IPS DF 6.9 (cell line): ENCODE data around the gene MPDU1.

Experiments used
- DNase-seq: peaks from one replicate; pipeline ENCODE4 v3.0.0-alpha.2; 2013; ENCODE audit warnings: low read depth, low spot score
- H3K27ac ChIP-seq: one replicate; pipeline ENCODE4 v1.5.1; 2013; ENCODE audit warnings: low read length, control low read depth
- H3K27me3 ChIP-seq: 2 replicates; pipeline ENCODE4 v1.6.1; 2013; ENCODE audit warnings: mild to moderate bottlenecking, low read length; ENCODE audit not compliant: control insufficient read depth, insufficient read depth
- H3K36me3 ChIP-seq: 2 replicates; pipeline ENCODE4 v1.6.1; 2013; ENCODE audit warnings: low read length; ENCODE audit not compliant: control insufficient read depth, insufficient read depth
- H3K4me1 ChIP-seq: 2 replicates; pipeline ENCODE4 v1.6.1; 2013; ENCODE audit warnings: low read length; ENCODE audit not compliant: control insufficient read depth, insufficient read depth
- H3K4me3 ChIP-seq: 2 replicates; pipeline ENCODE4 v1.5.1; 2013; ENCODE audit warnings: mild to moderate bottlenecking, low read length
- H3K9me3 ChIP-seq: 2 replicates; pipeline ENCODE4 v1.6.1; 2013; ENCODE audit warnings: low read length, inconsistent platforms; ENCODE audit not compliant: control insufficient read depth, insufficient read depth
- WGBS: extraction: QIAGEN DNeasy Blood & Tissue Kit; methylation state at CpG from one replicate; pipeline ENCODE4 v1.1.7; 2013; ENCODE audit warnings: mixed read lengths, missing lambda C conversion rate; ENCODE audit not compliant: insufficient read length, insufficient coverage; 5-methylcytosine and 5-hydroxymethylcytosine counted together

Gene MPDU1

GRCh38 chr17:7552621-7553051 lies 31.0 kb upstream of the MPDU1 start:
- WGBS = no CpG with 5 or more reads among the region's 6 CpGs
- peaks cover 3% of the 10 kb centered on the region for H3K4me1 ChIP-seq
- no peak overlapping the region for H3K4me3 ChIP-seq
- H3K36me3 ChIP-seq = no peaks in the 10 kb centered on the region; the same call in 1 of the 2 replicates
- DNase-seq = no peak
- H3K9me3 ChIP-seq = no peaks in the 10 kb centered on the region
- H3K27me3 ChIP-seq = no peaks in the 10 kb centered on the region; the same call in 1 of the 2 replicates
- no peak overlapping the region for H3K27ac ChIP-seq

GRCh38 chr17:7553356-7553755 lies 30.3 kb upstream of the MPDU1 start:
- Histone ChIP-seq H3K9me3 (no peaks in the 10 kb centered on the region), H3K36me3 (no peaks in the 10 kb centered on the region; the same call in 1 of the 2 replicates), H3K27me3 (no peaks in the 10 kb centered on the region; the same call in 1 of the 2 replicates), H3K27ac (no peak overlapping the region), H3K4me3 (no peak overlapping the region), H3K4me1 (peaks cover 3% of the 10 kb centered on the region)
- DNase-seq = no peak
- WGBS = no CpG with 5 or more reads among the region's 1 CpG

GRCh38 chr17:7555320-7555948 lies 28.2 kb upstream of the MPDU1 start:
- H3K27ac ChIP-seq = no peak overlapping the region
- no peaks in the 10 kb centered on the region for H3K9me3 ChIP-seq
- WGBS = no CpG with 5 or more reads among the region's 10 CpGs
- no peaks in the 10 kb centered on the region for H3K27me3 ChIP-seq
- peaks cover 3% of the 10 kb centered on the region for H3K4me1 ChIP-seq
- DNase-seq = no peak
- no peaks in the 10 kb centered on the region for H3K36me3 ChIP-seq
- H3K4me3 ChIP-seq = no peak overlapping the region

- H3K36me3 ChIP-seq = no peaks in the 10 kb centered on the region
- H3K4me1 ChIP-seq = peaks cover 3% of the 10 kb centered on the region
- DNase-seq = no peak
- no peak overlapping the region for H3K27ac ChIP-seq
- no peaks in the 10 kb centered on the region for H3K27me3 ChIP-seq
- WGBS = no CpG with 5 or more reads among the region's 12 CpGs
- no peak overlapping the region for H3K4me3 ChIP-seq
- H3K9me3 ChIP-seq = no peaks in the 10 kb centered on the region
Observed at GRCh38 chr17:7556627-7557026, 27.0 kb upstream of the MPDU1 start.

GRCh38 chr17:7557147-7557764 lies 26.4 kb upstream of the MPDU1 start:
- Histone ChIP-seq H3K27me3 (no peaks in the 10 kb centered on the region), H3K4me3 (no peak overlapping the region), H3K36me3 (no peaks in the 10 kb centered on the region), H3K27ac (no peak overlapping the region), H3K4me1 (peaks cover 3% of the 10 kb centered on the region), H3K9me3 (no peaks in the 10 kb centered on the region)
- no peak for DNase-seq
- WGBS = 100% methylated on average over 1 of the region's 19 CpGs

- no peaks in the 10 kb centered on the region for H3K27me3 ChIP-seq
- WGBS = no CpG with 5 or more reads among the region's 21 CpGs
- H3K27ac ChIP-seq = no peak overlapping the region
- no peaks in the 10 kb centered on the region for H3K36me3 ChIP-seq
- DNase-seq = no peak
- peaks cover 3% of the 10 kb centered on the region for H3K4me1 ChIP-seq
- H3K9me3 ChIP-seq = no peaks in the 10 kb centered on the region
- no peak overlapping the region for H3K4me3 ChIP-seq
Observed at GRCh38 chr17:7557775-7558543, 25.7 kb upstream of the MPDU1 start.

- peaks cover 3% of the 10 kb centered on the region for H3K4me1 ChIP-seq
- DNase-seq = no peak
- no peaks in the 10 kb centered on the region for H3K27me3 ChIP-seq
- WGBS = no CpG with 5 or more reads among the region's 16 CpGs
- H3K27ac ChIP-seq = no peak within 1 kb of the TSS
- no peaks in the 10 kb centered on the region for H3K9me3 ChIP-seq
- no peak within 1 kb of the TSS for H3K4me3 ChIP-seq
- no peaks in the 10 kb centered on the region for H3K36me3 ChIP-seq
Observed at GRCh38 chr17:7558544-7559319, 24.9 kb upstream of the MPDU1 start, which contains the start of gene TNFSF13. Gene TNFSF13 (plus strand): TSS chr17:7558750. CDS start chr17:7559040, 290 bp downstream.

GRCh38 chr17:7559320-7560171 lies 24.1 kb upstream of the MPDU1 start:
- Histone ChIP-seq H3K9me3 (no peaks in the 10 kb centered on the region), H3K27me3 (no peaks in the 10 kb centered on the region), H3K4me3 (no peak overlapping the region), H3K4me1 (peaks cover 3% of the 10 kb centered on the region), H3K36me3 (0 out of 2 replicates have a peak, but pooled peaks cover 3% of the 10 kb centered on the region), H3K27ac (no peak overlapping the region)
- DNase-seq = no peak
- no CpG with 5 or more reads among the region's 18 CpGs for WGBS

- no peaks in the 10 kb centered on the region for H3K9me3 ChIP-seq
- H3K4me1 ChIP-seq = peaks cover 3% of the 10 kb centered on the region
- no peak overlapping the region; the same call in 1 of the 2 replicates for H3K4me3 ChIP-seq
- no peaks in the 10 kb centered on the region for H3K27me3 ChIP-seq
- DNase-seq = peak; percentile 81
- no CpG with 5 or more reads among the region's 22 CpGs for WGBS
- H3K27ac ChIP-seq = no peak overlapping the region
- H3K36me3 ChIP-seq = peaks cover 9% of the 10 kb centered on the region
Observed at GRCh38 chr17:7560172-7561027, 23.3 kb upstream of the MPDU1 start.
